HG02852 (cell line): ENCODE data around the gene BUD23.
"Not testable (repeated sequence)": the region's sequence is repeated elsewhere in the genome, so short reads cannot be mapped to it uniquely, and the experiment has no call there.

Source experiments
- ATAC-seq: cut with Tn5 transposase; IDR thresholded peaks from one replicate; pipeline ENCODE4 v1.9.1; 2021; ENCODE audit warnings: mild to moderate bottlenecking, moderate library complexity; ENCODE audit not compliant: unreplicated experiment

Gene BUD23

DNA sequence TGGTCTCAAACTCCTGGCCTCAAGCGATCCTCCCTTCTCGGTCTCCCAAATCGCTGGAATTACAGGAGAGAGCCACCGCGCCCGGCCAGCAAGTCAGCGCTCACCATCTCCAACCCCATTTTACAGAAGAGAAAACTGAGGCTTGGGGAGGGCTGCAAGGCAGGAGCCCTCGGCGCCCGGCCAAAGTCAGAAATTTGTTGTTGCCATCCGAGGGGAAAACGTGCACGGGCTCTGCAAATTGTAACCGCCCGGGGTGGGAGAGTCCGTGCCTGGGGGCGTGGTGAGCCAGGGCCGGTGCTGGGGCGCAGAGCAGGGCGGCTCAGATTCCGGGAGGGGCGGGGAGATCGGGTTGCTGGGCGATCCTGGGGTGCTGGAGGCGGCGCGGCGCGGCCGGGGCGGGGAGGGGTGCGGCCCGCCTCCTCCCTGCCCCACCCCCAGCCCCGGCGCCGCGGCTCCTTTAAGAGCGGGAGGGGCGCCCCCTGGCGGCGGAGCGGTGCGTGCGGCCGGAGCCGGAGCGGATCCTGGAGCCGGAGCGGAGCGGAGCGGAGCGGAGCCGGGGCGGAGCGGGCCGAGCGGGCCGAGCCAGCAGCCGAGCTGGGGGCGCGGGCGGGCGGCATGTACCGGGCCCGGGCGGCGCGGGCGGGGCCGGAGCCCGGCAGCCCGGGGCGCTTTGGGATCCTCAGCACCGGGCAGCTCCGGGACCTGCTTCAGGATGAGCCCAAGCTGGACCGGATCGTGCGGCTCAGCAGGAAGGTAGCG lies 15.9 kb upstream of the BUD23 start, which contains the start of gene VPS37D:
Gene VPS37D (plus strand): TSS at position 488 of the 759 bp plus-strand sequence. CDS start 128 bp downstream, at position 616.
- ATAC-seq = peak; percentile 95

DNA sequence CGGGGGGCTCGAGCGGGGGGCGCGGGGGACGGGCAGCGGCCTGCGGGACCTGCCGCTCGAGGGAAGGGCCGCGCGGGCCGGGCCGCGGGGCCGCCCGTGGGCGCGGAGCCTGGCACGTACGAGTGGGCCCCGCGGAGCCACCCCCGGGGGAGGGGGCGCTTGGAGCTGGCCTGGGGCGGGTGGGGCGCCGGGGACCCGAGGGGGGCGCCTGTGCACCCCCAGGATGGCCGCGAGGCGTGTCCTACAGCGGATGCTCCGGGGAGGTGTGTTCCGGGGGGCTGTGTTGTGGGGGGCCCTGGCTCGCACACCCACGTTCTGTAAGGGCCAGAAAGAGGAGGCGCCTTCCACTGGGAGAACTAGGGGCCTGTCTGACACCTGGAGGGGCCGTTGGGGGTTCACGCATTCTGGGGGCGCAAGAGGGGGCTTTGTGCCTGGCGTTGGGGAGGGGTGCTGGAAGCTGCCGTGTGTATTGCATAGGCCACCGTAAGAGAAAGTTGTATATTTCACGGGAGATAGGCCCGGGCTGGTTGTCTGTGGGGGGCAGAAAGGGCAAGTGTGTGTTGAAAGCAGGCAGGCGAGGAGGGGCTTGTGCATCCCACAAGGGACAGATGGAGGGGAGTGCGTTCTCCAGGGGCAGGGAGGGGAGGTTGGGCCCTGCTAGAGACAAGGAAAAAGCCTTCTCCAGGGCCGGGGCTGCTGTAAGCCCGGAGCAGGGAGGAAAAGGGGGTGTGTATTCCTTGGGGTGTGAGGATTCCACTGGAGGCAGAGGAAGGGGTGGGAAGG lies 15.1 kb upstream of the BUD23 start:
- no peak for ATAC-seq

DNA sequence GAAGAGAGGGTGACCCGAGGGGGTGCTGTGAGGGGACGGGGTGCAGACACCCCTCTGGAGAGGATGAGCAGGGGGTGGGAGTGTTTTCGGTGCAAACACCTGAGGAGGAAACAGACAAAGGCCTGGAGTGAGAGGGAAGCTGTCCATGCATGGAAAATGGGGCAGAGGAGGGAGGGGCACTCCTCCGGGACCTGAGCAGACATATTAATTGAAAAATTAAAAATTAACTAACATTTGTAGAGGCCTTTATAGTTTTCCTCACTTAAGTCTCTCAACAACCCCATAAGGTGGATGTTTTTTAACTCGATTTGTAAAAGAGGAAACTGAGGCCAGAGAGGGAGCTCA lies 14.5 kb upstream of the BUD23 start:
- no peak for ATAC-seq

DNA sequence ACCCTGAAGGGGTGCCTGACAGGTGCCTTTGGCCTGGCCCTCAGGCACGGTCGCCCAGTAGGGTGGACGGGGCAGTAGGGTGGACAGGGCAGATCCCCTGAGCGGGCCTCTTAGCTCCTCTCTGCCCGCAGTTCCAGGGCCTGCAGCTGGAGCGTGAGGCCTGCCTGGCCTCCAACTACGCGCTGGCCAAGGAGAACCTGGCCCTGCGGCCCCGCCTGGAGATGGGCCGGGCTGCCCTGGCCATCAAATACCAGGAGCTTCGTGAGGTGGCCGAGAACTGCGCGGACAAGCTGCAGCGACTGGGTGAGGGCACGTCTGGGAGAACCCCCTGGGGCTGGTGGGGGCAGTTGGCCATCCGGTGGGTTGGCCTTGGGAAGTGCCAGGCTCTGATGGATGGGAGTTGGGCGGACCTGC lies 14.1 kb upstream of the BUD23 start:
- ATAC-seq = no peak

DNA sequence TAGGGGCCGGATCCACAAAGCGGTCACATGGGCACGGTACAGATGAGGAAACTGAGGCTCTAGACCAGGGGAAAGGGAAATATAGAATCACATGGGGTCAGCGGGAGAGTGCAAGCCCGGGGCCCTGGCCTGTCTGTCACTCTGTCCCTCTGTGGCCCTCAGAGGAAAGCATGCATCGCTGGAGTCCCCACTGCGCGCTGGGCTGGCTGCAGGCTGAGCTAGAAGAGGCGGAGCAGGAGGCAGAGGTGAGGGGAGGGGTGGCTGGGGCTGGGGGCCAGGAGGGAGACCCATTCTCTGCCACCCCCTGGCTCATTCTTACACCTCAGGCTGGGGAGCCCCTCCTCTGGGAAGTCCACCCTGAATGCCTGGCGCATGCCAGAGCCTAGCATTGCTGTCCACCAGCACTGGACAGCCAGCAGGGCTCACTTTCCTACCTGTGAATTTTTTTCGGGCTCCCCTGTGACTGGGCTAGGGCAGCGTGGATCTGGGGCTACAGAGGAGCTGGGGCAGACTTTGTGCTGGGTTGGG lies 13.5 kb upstream of the BUD23 start:
- no peak for ATAC-seq

DNA sequence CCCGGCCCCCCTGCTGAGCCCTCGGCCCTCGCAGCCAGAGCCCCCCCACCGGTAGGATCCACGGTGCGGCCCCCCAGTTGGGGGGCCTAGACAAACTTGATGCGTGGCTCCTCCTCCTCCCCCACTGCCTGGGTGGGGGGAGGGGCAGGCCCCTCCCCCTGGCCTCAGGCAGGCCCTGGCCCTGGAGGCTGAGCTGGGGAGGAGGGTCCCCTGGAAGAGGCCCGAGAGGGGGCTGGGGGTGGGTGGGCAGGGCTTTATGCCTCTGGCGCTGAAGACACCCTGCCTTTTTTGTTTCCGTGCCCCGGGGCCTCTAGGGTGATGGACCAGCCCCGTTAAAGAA lies 12.1 kb upstream of the BUD23 start:
- no peak for ATAC-seq

DNA sequence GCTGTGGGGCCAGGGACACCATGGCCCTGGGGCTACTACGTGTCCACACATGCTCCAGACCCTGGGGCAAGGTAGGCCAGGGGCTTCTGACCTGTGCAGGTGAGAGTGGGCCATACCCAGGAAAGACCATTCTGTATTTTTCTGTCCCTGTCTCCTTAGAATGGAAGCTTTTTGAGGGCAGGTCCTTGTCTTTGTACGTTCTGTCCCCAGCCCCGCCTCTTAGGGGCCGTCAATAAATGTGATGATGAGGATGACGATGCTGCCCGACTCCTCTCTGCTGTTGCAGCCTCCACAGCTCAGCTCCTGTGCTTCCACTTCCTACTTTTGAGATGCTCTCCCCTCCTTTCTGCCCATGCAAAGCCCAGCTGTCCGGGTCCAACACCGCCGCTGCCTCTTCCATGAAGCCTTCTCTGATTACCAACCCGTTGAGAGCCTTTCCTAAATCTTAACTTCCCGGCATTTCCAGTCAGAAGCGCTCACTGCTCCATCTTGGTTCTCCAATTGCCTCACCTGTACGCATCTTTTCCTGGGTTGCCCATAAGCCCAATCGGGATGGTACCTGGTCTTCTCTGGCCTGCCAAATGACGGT lies 11.4 kb upstream of the BUD23 start:
- no peak for ATAC-seq

DNA sequence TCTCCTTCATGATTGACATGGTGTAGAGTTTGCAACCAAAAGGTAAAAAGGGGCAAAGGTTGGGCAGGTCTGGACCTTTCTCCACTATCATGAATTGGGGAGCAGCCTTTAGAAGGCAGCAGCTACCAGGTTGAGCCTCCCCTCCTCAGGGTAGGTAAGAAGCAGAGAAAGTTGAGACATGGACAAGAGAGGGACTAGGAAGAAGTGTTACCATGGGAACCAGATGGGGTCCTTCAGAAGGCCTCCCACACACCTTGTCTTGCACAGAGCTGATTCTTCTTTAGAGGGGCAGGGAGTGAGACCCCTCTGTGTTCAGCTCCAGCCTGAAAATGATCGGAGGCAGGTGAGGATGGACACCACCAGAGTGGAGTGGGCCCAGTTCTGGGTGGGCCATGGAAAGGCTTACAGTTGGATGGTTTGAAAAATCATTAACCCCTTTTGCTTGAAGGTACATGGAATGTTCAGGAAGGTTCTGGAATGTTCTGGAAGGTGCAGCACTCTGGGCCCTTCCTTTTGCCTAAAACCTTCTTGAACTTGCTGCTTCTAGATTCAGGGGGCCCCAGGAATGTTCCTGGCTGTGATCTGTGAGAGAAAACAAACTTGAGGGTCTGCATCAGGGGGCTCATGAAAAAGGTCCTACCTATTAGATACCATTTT lies 8.8 kb upstream of the BUD23 start:
- ATAC-seq = no peak

DNA sequence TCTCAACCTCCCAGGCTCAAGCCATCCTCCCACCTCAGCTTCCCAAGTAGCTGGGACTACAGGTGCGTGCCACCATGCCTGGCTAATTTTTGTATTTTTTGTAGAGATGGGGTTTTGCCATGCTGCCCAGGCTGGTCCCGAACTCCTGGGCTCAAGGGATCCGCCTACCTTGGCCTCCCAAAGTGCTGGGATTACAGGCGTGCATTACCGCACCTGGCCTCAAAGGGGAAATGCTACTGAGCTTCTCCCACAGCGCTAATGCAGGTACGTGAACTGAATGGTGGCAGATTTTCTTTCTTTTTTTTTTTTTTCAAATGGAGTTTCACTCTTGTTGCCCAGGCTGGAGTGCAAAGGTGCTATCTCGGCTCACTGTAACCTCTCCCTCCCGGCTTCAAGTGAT lies 7.3 kb upstream of the BUD23 start:
- ATAC-seq = not testable (repeated sequence)

DNA sequence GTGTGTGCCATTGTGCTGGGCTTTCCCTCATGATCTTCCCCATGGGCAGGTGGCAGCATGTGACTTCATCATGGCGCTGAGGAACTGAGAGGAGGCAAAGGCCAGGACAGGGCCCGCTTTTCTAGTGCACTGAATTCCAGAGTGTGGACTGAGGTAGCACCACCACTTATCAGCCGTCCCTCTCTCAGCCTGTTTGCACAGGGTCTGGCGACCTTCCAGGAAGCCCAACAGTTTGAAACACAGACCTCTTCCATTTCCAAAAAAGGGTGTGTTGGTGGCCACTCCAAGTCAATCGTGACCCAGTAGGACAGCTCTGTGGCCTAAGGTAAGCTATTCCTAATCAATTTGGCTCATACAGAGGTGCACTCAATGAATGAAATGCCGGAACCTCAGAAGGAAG lies 4.5 kb upstream of the BUD23 start:
- no peak for ATAC-seq

DNA sequence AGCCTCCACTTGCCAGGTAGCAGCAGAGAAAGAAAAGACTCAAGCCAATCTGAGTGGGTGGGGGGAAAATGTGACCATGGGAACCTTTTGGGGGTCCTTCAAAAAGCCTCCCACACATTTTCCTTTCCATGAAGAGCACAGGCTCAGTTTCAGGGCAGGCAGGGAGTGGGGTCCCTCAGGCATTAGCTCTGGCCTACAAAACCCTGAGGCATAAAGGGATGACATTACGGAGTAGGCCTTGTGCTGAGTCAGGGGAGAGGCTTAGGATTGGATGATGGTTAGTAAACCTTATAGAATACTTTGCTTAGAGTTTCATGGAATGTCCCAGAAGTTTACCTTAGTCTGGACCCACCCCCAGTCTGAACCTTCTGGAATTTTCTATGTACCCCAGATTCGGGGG lies 3.7 kb upstream of the BUD23 start:
- no peak for ATAC-seq

DNA sequence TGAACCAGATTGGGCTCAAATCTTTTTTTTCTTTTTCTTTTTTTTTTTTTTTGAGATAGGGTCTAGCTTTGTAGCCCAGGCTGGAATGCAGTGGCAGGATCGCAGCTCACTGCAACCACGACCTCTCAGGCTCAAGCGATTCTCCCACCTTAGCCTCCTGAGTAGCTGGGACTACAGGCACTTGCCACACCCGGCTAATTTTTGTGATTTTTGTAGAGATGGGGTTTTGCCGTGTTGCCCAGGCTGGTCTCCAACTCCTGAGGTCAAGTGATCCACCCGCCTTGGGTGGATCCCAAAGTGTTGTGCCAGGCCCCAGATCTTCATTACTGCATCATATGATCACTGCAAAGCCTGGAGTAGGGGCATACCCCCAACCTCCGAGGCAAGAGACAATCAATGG lies 2.9 kb upstream of the BUD23 start:
- ATAC-seq = no peak

DNA sequence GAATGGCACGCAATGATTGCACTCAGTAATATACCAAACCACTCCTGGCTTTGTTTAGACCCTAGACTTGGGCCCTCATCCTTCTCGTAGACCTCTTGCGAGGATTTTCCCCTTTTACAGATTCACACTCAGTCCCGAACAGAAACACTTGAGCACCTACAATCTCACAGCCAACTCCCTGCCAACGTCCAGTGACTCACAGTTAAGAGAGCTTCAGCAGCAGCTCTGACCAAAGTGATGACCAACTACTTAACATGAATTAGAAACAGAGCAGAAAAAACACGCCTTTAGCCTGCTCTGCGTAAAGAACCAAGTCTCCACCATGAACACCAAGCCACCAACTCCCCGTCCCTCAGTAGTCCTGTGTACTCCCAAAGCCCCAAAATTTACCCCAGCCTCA lies 2.4 kb upstream of the BUD23 start:
- no peak for ATAC-seq

DNA sequence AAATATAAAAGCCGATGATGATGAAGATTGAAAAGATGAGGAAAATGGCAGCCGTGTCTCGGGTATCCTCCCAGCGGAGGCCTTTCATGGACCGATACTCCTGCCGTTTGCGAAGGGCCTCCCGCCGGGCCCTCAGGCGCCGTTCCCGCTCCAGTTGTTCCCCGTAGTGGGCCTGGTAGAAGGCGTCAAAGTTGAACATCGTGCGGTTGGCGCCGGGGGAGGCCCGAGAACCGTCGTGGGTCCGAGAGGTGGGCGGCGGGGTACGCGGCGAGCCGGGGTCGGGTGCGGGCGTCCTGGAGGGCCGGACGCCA lies 697 bp upstream of the BUD23 start:
- peak; percentile 5 for ATAC-seq

DNA sequence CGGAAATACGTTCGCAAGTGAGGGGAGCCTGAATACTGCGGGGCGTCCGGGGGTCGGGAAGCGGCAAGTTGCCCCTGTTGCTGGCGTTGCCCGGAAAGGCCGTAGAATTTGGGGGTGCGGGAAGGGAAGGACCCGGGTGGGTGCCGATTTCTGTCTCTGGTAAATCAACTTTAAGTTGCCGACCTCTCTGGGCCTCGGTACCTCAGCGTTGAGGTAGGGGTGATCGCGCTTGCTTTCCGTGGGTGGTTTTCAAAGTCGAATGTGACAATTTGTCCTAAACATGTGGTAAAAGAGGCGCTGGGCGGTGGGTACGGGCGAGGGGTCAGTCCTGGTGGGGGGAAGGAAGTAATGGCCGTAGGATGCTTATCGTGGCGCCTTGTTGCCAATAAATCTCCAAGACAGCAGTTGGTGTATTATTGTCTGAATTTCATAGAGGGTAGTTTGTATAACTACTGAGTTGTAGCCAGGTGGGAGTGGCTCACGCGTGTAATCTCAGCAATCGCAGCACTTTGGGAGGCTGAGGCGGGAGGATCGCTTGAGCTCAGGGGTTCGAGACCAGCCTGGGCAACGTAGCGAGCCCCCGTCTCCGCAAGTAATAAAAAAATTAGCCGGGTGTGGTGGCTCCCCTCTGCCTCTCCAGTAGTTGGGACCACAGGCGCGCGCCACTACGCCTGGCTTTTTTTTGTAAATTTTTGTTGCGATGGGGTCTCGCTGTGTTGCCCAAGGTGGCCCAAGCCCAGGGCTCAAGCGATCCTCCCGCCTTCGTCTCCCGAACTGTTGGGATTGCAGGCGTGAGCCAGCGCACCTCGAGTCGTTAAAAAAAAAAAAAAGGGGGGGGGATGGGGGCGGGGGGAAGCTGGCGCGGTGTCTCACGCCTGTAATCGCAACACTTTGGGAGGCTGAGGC lies 644 bp downstream of the BUD23 start:
- ATAC-seq = peak; percentile 21

DNA sequence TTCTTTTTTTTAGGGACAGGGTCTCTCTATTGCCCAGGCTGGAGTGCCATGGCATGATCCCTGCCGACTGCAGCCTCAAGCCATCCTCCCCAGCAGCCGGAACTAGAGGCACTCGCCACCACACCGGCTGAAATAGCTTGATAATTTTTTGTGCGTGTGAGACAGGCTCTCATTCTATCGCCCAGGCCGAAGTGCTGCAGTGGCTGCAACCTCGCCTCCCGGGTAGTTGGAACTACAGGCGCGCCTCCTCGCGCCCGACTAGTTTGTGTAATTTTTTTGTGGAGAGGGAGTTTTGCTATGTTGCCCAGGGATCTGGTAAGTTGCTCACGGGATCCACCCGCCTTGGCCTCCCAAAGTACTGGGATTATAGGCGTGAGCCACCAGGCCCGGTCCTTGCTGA lies 1.9 kb downstream of the BUD23 start:
- no peak for ATAC-seq

DNA sequence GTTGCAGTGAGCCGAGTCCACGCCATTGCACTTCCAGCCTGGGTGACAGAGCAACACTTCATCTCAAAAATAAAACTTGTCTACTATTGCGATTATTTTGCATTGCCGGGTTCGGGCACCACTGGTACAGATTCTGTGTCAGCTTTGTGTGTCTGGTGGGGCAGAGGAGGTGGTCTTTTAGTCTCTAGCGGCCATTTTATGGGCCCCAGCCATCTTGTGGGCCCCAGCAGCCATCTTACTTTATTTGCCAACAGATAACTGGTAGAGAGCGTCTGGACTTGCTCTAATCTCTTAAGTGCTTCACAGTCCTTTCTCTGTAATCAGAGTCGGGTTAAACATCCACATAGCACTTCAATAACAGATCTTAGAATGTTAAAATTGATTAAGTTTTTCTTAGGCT lies 4.9 kb downstream of the BUD23 start:
- ATAC-seq = no peak

DNA sequence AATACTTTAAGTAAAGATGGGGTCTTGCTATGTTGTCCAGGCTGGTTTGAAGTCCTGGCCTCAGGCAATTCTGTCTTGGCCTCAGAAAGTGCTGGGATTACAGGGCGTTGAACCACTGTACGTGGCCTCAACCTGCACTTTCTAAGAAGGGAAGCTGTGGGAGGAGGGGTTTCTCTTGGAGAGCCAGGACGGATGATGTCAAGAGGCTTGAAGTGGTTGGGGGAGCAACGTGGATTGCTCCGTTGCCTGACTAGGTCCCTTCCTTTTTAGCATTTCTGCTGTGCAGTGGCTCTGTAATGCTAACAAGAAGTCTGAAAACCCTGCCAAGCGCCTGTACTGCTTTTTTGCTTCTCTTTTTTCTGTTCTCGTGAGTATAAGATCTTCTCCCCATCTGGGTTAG lies 7.2 kb downstream of the BUD23 start:
- ATAC-seq = no peak

DNA sequence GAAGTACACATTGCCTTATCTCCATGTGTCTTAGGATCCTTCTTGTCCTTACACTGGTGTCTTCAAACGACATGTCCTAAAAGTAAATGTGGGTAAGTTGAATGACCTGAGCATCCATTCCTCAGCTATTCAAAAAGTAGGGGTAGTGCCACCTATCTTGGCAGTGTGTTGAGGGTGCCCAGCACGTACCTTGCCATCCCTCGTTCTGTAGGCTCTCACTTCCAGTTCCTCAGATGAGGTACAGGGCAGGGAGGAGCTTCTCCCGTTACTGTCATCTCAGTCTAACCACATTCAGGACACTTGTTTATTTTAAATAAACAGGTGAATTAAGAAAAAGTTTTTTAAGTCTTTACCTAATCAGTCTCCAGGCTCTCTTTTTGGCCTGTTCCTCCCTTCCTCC lies 13.0 kb downstream of the BUD23 start:
- no peak for ATAC-seq

DNA sequence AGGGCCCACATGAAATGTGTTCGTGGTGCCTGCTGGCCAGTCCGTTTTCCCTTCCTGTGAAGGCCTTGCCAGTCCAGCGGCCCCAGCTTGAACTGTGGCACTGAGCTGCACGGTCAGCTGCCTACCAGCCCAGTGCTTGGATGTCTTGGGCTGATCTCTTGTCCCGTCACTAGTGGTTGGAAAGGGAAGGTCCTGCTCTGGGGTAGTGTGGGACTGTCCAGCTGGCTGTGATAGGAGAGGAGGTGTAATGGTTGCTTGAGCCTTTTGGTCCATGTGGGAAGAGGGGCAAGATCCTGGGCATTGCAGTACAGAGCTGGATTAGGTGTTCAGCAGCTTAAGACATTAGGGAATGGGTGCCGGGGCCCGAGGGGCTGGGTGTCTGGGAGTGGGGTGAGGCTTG lies 15.0 kb downstream of the BUD23 start:
- ATAC-seq = no peak
